GM12875 (cell line): ENCODE measurements around the gene LRCH1.

Experiments used
- H3K4me3 ChIP-seq: one replicate; pipeline ENCODE4 v1.5.1; 2011; ENCODE audit warnings: low read depth, low read length, control low read depth
- CTCF ChIP-seq: IDR thresholded peaks from 2 replicates; pipeline ENCODE4 v1.5.1; 2011; ENCODE audit warnings: low read depth, mild to moderate bottlenecking, control low read depth, inconsistent platforms, low read length, moderate library complexity, borderline replicate concordance; ENCODE audit not compliant: insufficient read depth

Gene LRCH1

GRCh38 chr13:46738055-46738454 is 185.1 kb downstream of the LRCH1 start:
- H3K4me3 ChIP-seq: no peak overlapping the region
- TF ChIP-seq CTCF: no peak

GRCh38 chr13:46738766-46739165 is 185.8 kb downstream of the LRCH1 start:
- no peak overlapping the region for H3K4me3 ChIP-seq
- TF ChIP-seq CTCF: no peak

- H3K4me3 ChIP-seq: no peak overlapping the region
- no peak for TF ChIP-seq CTCF
Observed at GRCh38 chr13:46739447-46740098, 186.6 kb downstream of the LRCH1 start.

GRCh38 chr13:46743191-46743590 is 190.2 kb downstream of the LRCH1 start:
- TF ChIP-seq CTCF: no peak
- no peak overlapping the region for H3K4me3 ChIP-seq

GRCh38 chr13:46745062-46745461 is 192.1 kb downstream of the LRCH1 start:
- TF ChIP-seq CTCF: no peak
- no peak overlapping the region for H3K4me3 ChIP-seq

GRCh38 chr13:46745706-46746105 is 192.7 kb downstream of the LRCH1 start:
- no peak for TF ChIP-seq CTCF

GRCh38 chr13:46747031-46747820 is 194.3 kb downstream of the LRCH1 start:
- no peak overlapping the region for H3K4me3 ChIP-seq
- TF ChIP-seq CTCF: no peak

More at GRCh38 chr13:46745706-46746105, 192.7 kb downstream of the LRCH1 start:
- H3K4me3 ChIP-seq: no peak overlapping the region
